HEK293T (cell line): Measurements from ENCODE around the gene ACP4.

ENCODE experiments used
- BHLHE40 ChIP-seq: fragments of 450-650 bp; IDR thresholded peaks from 2 replicates; pipeline ENCODE4 v1.6.1; 2016; ENCODE audit warnings: mild to moderate bottlenecking, moderate library complexity, borderline replicate concordance
- CTBP1 ChIP-seq: fragments of 450-650 bp; IDR thresholded peaks from 2 replicates; pipeline ENCODE4 v1.6.1; 2016; ENCODE audit warnings: borderline replicate concordance
- FOXM1 ChIP-seq: fragments of 450-650 bp; IDR thresholded peaks from 2 replicates; pipeline ENCODE4 v1.6.1; 2017; ENCODE audit warnings: mild to moderate bottlenecking, borderline replicate concordance
- NFRKB ChIP-seq: fragments of 450-650 bp; IDR thresholded peaks from 2 replicates; pipeline ENCODE4 v1.6.1; 2016; ENCODE audit warnings: mild to moderate bottlenecking, moderate library complexity
- SP1 ChIP-seq: fragments of 450-650 bp; IDR thresholded peaks from 2 replicates; pipeline ENCODE4 v1.6.1; 2017
- TARDBP ChIP-seq: fragments of 450-650 bp; IDR thresholded peaks from 2 replicates; pipeline ENCODE4 v1.6.1; 2016
- ZNF384 ChIP-seq: fragments of 450-650 bp; IDR thresholded peaks from 2 replicates; pipeline ENCODE4 v1.6.1; 2016

DNA sequence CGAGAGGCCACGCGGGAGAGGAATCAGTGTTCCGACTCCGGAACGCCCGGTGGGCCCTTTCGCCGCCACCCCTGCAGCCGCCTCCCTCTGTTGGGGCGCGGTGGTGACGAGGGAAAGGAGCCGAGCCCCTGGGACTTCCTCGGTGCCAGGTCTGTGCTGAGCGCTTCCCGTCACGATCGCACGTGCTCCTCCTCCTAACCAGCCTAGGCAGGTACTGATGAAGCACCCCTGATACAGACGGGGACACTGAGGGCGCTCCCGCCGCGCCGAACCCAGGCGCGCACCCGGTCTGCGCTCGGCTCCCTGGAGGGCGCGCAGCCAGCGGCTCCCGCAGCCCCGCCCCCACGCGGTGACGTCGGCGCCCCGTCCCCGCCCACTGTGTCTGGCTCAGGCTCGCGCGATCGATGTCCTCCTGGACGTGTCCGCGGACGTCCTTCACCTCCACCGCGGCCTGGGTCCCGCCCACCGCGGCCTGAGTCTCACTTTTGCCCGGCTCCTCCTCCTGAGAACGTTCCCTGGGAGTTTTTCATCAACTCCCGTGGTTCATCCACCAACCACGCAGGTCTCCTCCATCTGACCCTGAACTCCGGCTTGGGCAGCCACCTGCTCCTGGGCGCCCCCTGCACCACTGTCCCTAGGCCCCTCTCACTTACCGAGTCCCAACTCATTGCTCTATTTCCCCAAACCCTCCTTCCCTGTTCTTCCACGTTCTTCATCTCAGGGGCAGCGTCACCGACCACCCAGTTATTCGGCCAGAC is 45.7 kb downstream of the ACP4 start:
- no peak for TF ChIP-seq BHLHE40
- no peak for TF ChIP-seq TARDBP
- TF ChIP-seq ZNF384, result no peak
- no peak for TF ChIP-seq NFRKB
- no peak for TF ChIP-seq CTBP1
- TF ChIP-seq FOXM1, result no peak
- TF ChIP-seq SP1, result no peak
